HepG2 (cell line): ENCODE measurements around the gene AXIN2. TPM values are rescaled to one million over a fixed set of nuclear protein-coding genes. Genes with fewer than 3 reads are reported as not detected.
A peak's percentile ranks its signal among the peaks of the same experiment; 100 is the strongest.

Experiments
- ARNTL ChIP-seq: sonication (generic); formaldehyde crosslinking; IDR thresholded peaks from 2 replicates; pipeline ENCODE4 v1.4.0; 2020; ENCODE audit warnings: mild to moderate bottlenecking, missing genetic modification reagents
- CAMTA2 ChIP-seq: sonication (generic); formaldehyde crosslinking; IDR thresholded peaks from 2 replicates; pipeline ENCODE4 v1.4.0; 2020; ENCODE audit warnings: mild to moderate bottlenecking, missing genetic modification reagents, borderline replicate concordance
- EED ChIP-seq: sonication (generic); formaldehyde crosslinking; IDR thresholded peaks from 2 replicates; pipeline ENCODE4 v1.5.0; 2020; ENCODE audit warnings: mild to moderate bottlenecking, missing genetic modification reagents
- JUND ChIP-seq: sonication (generic); formaldehyde crosslinking; IDR thresholded peaks from 2 replicates; pipeline ENCODE4 v1.8.0; 2022; ENCODE audit warnings: mild to moderate bottlenecking, missing genetic modification reagents
- MTA1 ChIP-seq: sonication (generic); formaldehyde crosslinking; IDR thresholded peaks from 2 replicates; pipeline ENCODE4 v1.4.0; 2020; ENCODE audit warnings: missing genetic modification reagents, mild to moderate bottlenecking, borderline replicate concordance
- PATZ1 ChIP-seq: sonication (generic); formaldehyde crosslinking; IDR thresholded peaks from 2 replicates; pipeline ENCODE4 v1.4.0; 2020; ENCODE audit warnings: missing genetic modification reagents
- PAWR ChIP-seq: sonication (generic); formaldehyde crosslinking; IDR thresholded peaks from 2 replicates; pipeline ENCODE4 v1.4.0; 2020; ENCODE audit warnings: missing genetic modification reagents, mild to moderate bottlenecking, borderline replicate concordance
- RBM39 ChIP-seq: fragments of 200-400 bp; formaldehyde crosslinking; IDR thresholded peaks from one replicate; pipeline ENCODE4 v1.6.1; 2018; ENCODE audit warnings: antibody characterized with exemption, mild to moderate bottlenecking, low read depth, low read length; ENCODE audit not compliant: poor library complexity, severe bottlenecking
- SMC3 ChIP-seq: IDR thresholded peaks from 2 replicates; pipeline ENCODE4 v1.6.1; 2011; ENCODE audit warnings: low read length, improper control_type of control experiment
- YEATS2 ChIP-seq: sonication (generic); formaldehyde crosslinking; IDR thresholded peaks from 2 replicates; pipeline ENCODE4 v1.4.0; 2020; ENCODE audit warnings: missing genetic modification reagents, borderline replicate concordance
- ZBTB8A ChIP-seq: sonication (generic); formaldehyde crosslinking; IDR thresholded peaks from 2 replicates; pipeline ENCODE4 v1.4.0; 2020; ENCODE audit warnings: mild to moderate bottlenecking, low read depth, missing genetic modification reagents, borderline replicate concordance
- ZFP62 ChIP-seq: sonication (generic); formaldehyde crosslinking; IDR thresholded peaks from 2 replicates; pipeline ENCODE4 v1.4.0; 2020; ENCODE audit warnings: missing genetic modification reagents
- ZNF256 ChIP-seq: sonication (generic); formaldehyde crosslinking; conservative IDR thresholded peaks from 2 replicates; pipeline ENCODE4 v1.4.0; 2020; ENCODE audit warnings: missing genetic modification reagents
- ZNF407 ChIP-seq: sonication (generic); formaldehyde crosslinking; IDR thresholded peaks from one replicate; pipeline ENCODE4 v1.5.1; 2020; ENCODE audit warnings: mild to moderate bottlenecking, missing genetic modification reagents; ENCODE audit errors: not compliant biosample characterization
- ZNF605 ChIP-seq: sonication (generic); formaldehyde crosslinking; IDR thresholded peaks from 2 replicates; pipeline ENCODE4 v1.8.0; 2022; ENCODE audit warnings: mild to moderate bottlenecking, missing genetic modification reagents
- ZNF615 ChIP-seq: sonication (generic); formaldehyde crosslinking; IDR thresholded peaks from 2 replicates; pipeline ENCODE4 v1.5.0; 2020; ENCODE audit warnings: mild to moderate bottlenecking, missing genetic modification reagents, borderline replicate concordance
- ZNF773 ChIP-seq: sonication (generic); formaldehyde crosslinking; IDR thresholded peaks from 2 replicates; pipeline ENCODE4 v1.4.0; 2020; ENCODE audit warnings: missing genetic modification reagents, borderline replicate concordance
- ZSCAN12 ChIP-seq: sonication (generic); formaldehyde crosslinking; IDR thresholded peaks from 2 replicates; pipeline ENCODE4 v1.9.0; 2021; ENCODE audit warnings: mild to moderate bottlenecking, missing genetic modification reagents
- polyA plus RNA-seq, 8 experiments: library from polyadenylated mRNA; depleted of rRNA in 3 of 8; stranded (reverse) in 7 of 8; unstranded in 1 of 8; fragments of >200 nt; fragmentation: Illumina TruSeq in 4 of 8; extraction: Trizol in 4 of 8; gene quantifications; 2 replicates each; pipeline versions ENCODE4 v1.2.1 to v1.2.3, GENCODE V29; 2011 to 2016; ENCODE audit warnings: low read depth in 4 of 8, missing spikeins in 1 of 8, mixed read lengths in 1 of 8; ENCODE audit not compliant: insufficient read depth in 1 of 8
- total RNA-seq, 5 experiments: library from RNA; depleted of rRNA; stranded (reverse); fragments of >200 nt; fragmentation: Illumina TruSeq; extraction: Trizol; gene quantifications; 2 replicates each; pipeline ENCODE4 v1.2.3, GENCODE V29; 2016; ENCODE audit warnings: low read depth in 1 of 5
- TF ChIP-seq, protein P1 (sequence below): sonication (generic); formaldehyde crosslinking; IDR thresholded peaks from 2 replicates; pipeline ENCODE4 v1.4.0; 2020; ENCODE audit warnings: missing genetic modification reagents

The AXIN2 gene
- total and polyA plus RNA-seq, 2 of the 13 experiments (the other 11 are each of a cell fraction or from before 2014, with no cell fraction given), result 58.6 to 63.4 TPM

DNA sequence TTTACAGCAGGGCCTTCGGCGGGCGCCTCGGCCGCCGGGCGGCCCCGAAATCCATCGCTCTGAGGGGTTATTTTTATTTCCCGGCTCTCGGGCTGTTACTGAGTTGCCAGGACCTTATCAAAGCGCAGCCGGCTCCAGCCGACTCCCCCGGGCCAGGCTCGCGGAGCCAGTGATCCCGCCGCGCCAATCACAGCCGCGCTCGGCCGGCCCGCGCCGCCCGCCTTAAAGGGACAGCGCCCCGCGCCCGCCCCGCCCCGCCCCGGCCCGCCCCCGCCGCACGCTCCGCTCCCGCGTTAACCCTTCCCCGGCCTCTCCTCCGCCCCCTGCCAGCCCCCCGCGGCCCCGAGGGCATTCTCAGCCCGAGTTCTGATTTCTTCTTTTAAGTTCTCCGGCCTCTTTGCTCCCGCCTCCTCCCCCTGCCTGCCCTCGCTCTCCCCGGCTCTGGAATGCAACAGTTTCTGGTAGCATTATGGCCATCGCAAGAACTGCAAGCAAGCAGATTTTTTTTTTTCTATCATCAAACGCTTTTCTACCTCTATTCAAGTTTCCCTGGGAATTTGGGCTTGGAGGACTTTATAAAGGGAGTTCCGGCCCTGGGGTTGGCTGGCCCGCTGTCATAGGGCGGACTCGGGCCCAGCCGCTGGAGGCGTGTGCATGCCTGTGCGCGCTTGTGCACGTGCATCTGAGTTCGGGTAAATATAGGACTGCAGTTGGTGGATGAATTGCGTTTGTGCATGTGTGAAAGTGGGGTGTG is at the start of gene AXIN2 (continued):
- TF ChIP-seq, protein P1, sequence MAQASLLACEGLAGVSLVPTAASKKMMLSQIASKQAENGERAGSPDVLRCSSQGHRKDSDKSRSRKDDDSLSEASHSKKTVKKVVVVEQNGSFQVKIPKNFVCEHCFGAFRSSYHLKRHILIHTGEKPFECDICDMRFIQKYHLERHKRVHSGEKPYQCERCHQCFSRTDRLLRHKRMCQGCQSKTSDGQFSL (CRISPR knock-in tag), result peak; percentile 81; the same call in 1 of the 2 replicates
- peak; percentile 96 for TF ChIP-seq ZNF773
- TF ChIP-seq ZNF605 (CRISPR knock-in tag), result peak; percentile 98
- peak; percentile 91; the same call in 1 of the 2 replicates for TF ChIP-seq MTA1 (CRISPR knock-in tag)
- no peak for TF ChIP-seq JUND (CRISPR knock-in tag)
- TF ChIP-seq SMC3, result no peak
- peak; percentile 95; the same call in 1 of the 2 replicates for TF ChIP-seq ZBTB8A (CRISPR knock-in tag)
- peak; percentile 46; the same call in 1 of the 2 replicates for TF ChIP-seq CAMTA2 (CRISPR knock-in tag)
- peak; percentile 77; the same call in 1 of the 2 replicates for TF ChIP-seq ZNF615
- no peak for TF ChIP-seq ZFP62 (CRISPR knock-in tag)
- peak; percentile 67; the same call in 1 of the 2 replicates for TF ChIP-seq YEATS2 (CRISPR knock-in tag)
- peak; percentile 53; the same call in 1 of the 2 replicates for TF ChIP-seq PAWR
- TF ChIP-seq ARNTL (CRISPR knock-in tag), result peak; percentile 90
- peak; percentile 98 for TF ChIP-seq ZSCAN12 (CRISPR knock-in tag)
- peak; percentile 88 for TF ChIP-seq EED (CRISPR knock-in tag)
- peak; percentile 96 for TF ChIP-seq ZNF407 (CRISPR knock-in tag)
- peak; percentile 32 for TF ChIP-seq PATZ1 (CRISPR knock-in tag)
- TF ChIP-seq RBM39, result peak; percentile 37
- peak; percentile 98 for TF ChIP-seq ZNF256 (CRISPR knock-in tag)
